H9 (cell line): ENCODE measurements around the gene NPAS3. TPM values are rescaled to one million over a fixed set of nuclear protein-coding genes. Genes with fewer than 3 reads are reported as not detected.

Experiments used
- DNase-seq: peaks from one replicate; pipeline ENCODE4 v3.0.0-alpha.2; 2017
- H2AFZ ChIP-seq: one replicate; pipeline ENCODE4 v1.6.1; 2013; ENCODE audit warnings: mild to moderate bottlenecking, low read length, control low read depth, moderate library complexity
- H2AK5ac ChIP-seq: 2 replicates; pipeline ENCODE4 v1.6.1; 2013; ENCODE audit warnings: low read length, control low read depth, mixed read lengths; ENCODE audit not compliant: insufficient read length
- H2BK120ac ChIP-seq: one replicate; pipeline ENCODE4 v1.6.1; 2013; ENCODE audit warnings: low read depth, mild to moderate bottlenecking, low read length, control low read depth, inconsistent platforms; ENCODE audit not compliant: poor library complexity, severe bottlenecking
- H2BK12ac ChIP-seq: 2 replicates; pipeline ENCODE4 v1.6.1; 2013; ENCODE audit warnings: low read length, control low read depth, mixed read lengths, low read depth; ENCODE audit not compliant: insufficient read length
- H2BK15ac ChIP-seq: 2 replicates; pipeline ENCODE4 v1.6.1; 2013; ENCODE audit warnings: low read depth, low read length, control low read depth
- H2BK20ac ChIP-seq: one replicate; pipeline ENCODE4 v1.6.1; 2013; ENCODE audit warnings: low read depth, mild to moderate bottlenecking, low read length, control low read depth, inconsistent platforms; ENCODE audit not compliant: poor library complexity, severe bottlenecking
- H2BK5ac ChIP-seq: 2 replicates; pipeline ENCODE4 v1.6.1; 2013; ENCODE audit warnings: low read length, control low read depth, mixed read lengths; ENCODE audit not compliant: insufficient read length
- H3K14ac ChIP-seq: 2 replicates; pipeline ENCODE4 v1.6.1; 2013; ENCODE audit warnings: low read length, control low read depth; ENCODE audit not compliant: insufficient read depth
- H3K18ac ChIP-seq: 2 replicates; pipeline ENCODE4 v1.6.1; 2013; ENCODE audit warnings: low read depth, mild to moderate bottlenecking, mixed read lengths, low read length, control low read depth; ENCODE audit not compliant: insufficient read length
- H3K23ac ChIP-seq: 2 replicates; pipeline ENCODE4 v1.6.1; 2013; ENCODE audit warnings: low read length, control low read depth, mixed read lengths, low read depth; ENCODE audit not compliant: insufficient read length
- H3K23me2 ChIP-seq: 2 replicates; pipeline ENCODE4 v1.6.1; 2013; ENCODE audit warnings: low read depth, mild to moderate bottlenecking, mixed read lengths, low read length, control low read depth; ENCODE audit not compliant: insufficient read length, poor library complexity, severe bottlenecking
- H3K27ac ChIP-seq: 2 replicates; pipeline ENCODE4 v1.5.1; 2013; ENCODE audit warnings: low read length, control low read depth, mixed read lengths, low read depth; ENCODE audit not compliant: insufficient read length
- H3K27me3 ChIP-seq: 2 replicates; pipeline ENCODE4 v1.6.1; 2013; ENCODE audit warnings: low read length, control low read depth, inconsistent platforms; ENCODE audit not compliant: insufficient read depth
- H3K4ac ChIP-seq: 2 replicates; pipeline ENCODE4 v1.6.1; 2013; ENCODE audit warnings: low read depth, mild to moderate bottlenecking, control low read depth, inconsistent platforms, low read length, moderate library complexity
- H3K4me1 ChIP-seq: 2 replicates; pipeline ENCODE4 v1.6.1; 2013; ENCODE audit warnings: low read length, control low read depth, inconsistent platforms; ENCODE audit not compliant: insufficient read depth
- H3K4me2 ChIP-seq: 2 replicates; pipeline ENCODE4 v1.6.1; 2013; ENCODE audit warnings: low read length, control low read depth, mixed read lengths; ENCODE audit not compliant: insufficient read length, insufficient read depth
- H3K56ac ChIP-seq: 2 replicates; pipeline ENCODE4 v1.6.1; 2013; ENCODE audit warnings: low read depth, mild to moderate bottlenecking, mixed read lengths, low read length, control low read depth; ENCODE audit not compliant: insufficient read length
- H3K79me1 ChIP-seq: 2 replicates; pipeline ENCODE4 v1.6.1; 2013; ENCODE audit warnings: low read depth, mild to moderate bottlenecking, moderate library complexity, low read length, control low read depth, inconsistent platforms; ENCODE audit not compliant: insufficient read depth, poor library complexity, severe bottlenecking
- H3K79me2 ChIP-seq: 2 replicates; pipeline ENCODE4 v1.6.1; 2013; ENCODE audit warnings: low read length, control low read depth, inconsistent platforms; ENCODE audit not compliant: insufficient read depth
- H3K9ac ChIP-seq: 2 replicates; pipeline ENCODE4 v1.6.1; 2013; ENCODE audit warnings: low read length, control low read depth, mixed read lengths; ENCODE audit not compliant: insufficient read length; ENCODE audit errors: extremely low read depth
- H3K9me3 ChIP-seq: one replicate; pipeline ENCODE4 v1.6.1; 2013; ENCODE audit warnings: low read depth, low read length, inconsistent platforms; ENCODE audit not compliant: control insufficient read depth
- H3T11ph ChIP-seq: one replicate; pipeline ENCODE4 v1.6.1; 2013; ENCODE audit warnings: mild to moderate bottlenecking, low read length, control low read depth, inconsistent platforms
- H4K20me1 ChIP-seq: one replicate; pipeline ENCODE4 v1.6.1; 2013; ENCODE audit not compliant: control insufficient read depth, insufficient read length, insufficient read depth
- H4K5ac ChIP-seq: 2 replicates; pipeline ENCODE4 v1.6.1; 2013; ENCODE audit warnings: low read depth, mild to moderate bottlenecking, mixed read lengths, low read length, control low read depth; ENCODE audit not compliant: insufficient read length
- H4K8ac ChIP-seq: replicated peaks from 2 replicates; pipeline ENCODE4 v1.6.1; 2013; ENCODE audit warnings: low read length, control low read depth, mixed read lengths, low read depth; ENCODE audit not compliant: insufficient read length
- H4K91ac ChIP-seq: 2 replicates; pipeline ENCODE4 v1.6.1; 2013; ENCODE audit warnings: low read depth, mild to moderate bottlenecking, moderate library complexity, mixed read lengths, low read length, control low read depth; ENCODE audit not compliant: insufficient read length
- H3K27ac Mint-ChIP-seq, 3 experiments: 2 replicates in 2 of 3; 3 replicates in 1 of 3; pipeline ENCODE4 v1.8.0; 2020 to 2021; ENCODE audit warnings: mixed read lengths in 3 of 3, mild to moderate bottlenecking in 1 of 3, moderate library complexity in 1 of 3
- H3K27me3 Mint-ChIP-seq: 2 replicates; pipeline ENCODE4 v1.8.0; 2021; ENCODE audit warnings: low read depth, mild to moderate bottlenecking, moderate library complexity, mixed read lengths
- H3K36me3 Mint-ChIP-seq, 3 experiments: 2 replicates in 2 of 3; 3 replicates in 1 of 3; pipeline ENCODE4 v1.8.0; 2020 to 2021; ENCODE audit warnings: low read depth in 3 of 3, mixed read lengths in 3 of 3; ENCODE audit not compliant: insufficient read depth in 1 of 3
- H3K4me1 Mint-ChIP-seq, 2 experiments: 2 replicates each; pipeline ENCODE4 v1.8.0; 2020; ENCODE audit warnings: mixed read lengths in 2 of 2
- H3K4me3 Mint-ChIP-seq, 2 experiments: 2 replicates in 1 of 2; 3 replicates in 1 of 2; pipeline ENCODE4 v1.8.0; 2020 to 2021; ENCODE audit warnings: mild to moderate bottlenecking in 2 of 2, mixed read lengths in 2 of 2, moderate library complexity in 1 of 2
- H3K9me3 Mint-ChIP-seq, 2 experiments: 2 replicates in 1 of 2; 3 replicates in 1 of 2; pipeline ENCODE4 v1.8.0; 2020; ENCODE audit warnings: mild to moderate bottlenecking in 2 of 2, mixed read lengths in 2 of 2, moderate library complexity in 1 of 2
- CTCF ChIP-seq: fragments of 200-600 bp; sonication (generic); conservative IDR thresholded peaks from 3 replicates; pipeline ENCODE4 v1.8.0; 2021; ENCODE audit warnings: antibody characterized with exemption, mild to moderate bottlenecking
- WGBS: extraction: QIAGEN DNeasy Blood & Tissue Kit; methylation state at CpG from one replicate; pipeline ENCODE4 v1.1.7; 2013; ENCODE audit warnings: missing lambda C conversion rate, low lambda C conversion rate, mixed read lengths; ENCODE audit not compliant: insufficient read length; ENCODE audit errors: extremely low coverage; 5-methylcytosine and 5-hydroxymethylcytosine counted together
- total RNA-seq: library from RNA; stranded (reverse); gene quantifications from 2 replicates; pipeline ENCODE4 v1.2.1, GENCODE V29; 2021

NPAS3 gene
- total RNA-seq, 1 experiment from 2014 or later = 0.17 TPM

GRCh38 chr14:33754261-33754660, 815.6 kb downstream of the NPAS3 start:
- WGBS = no CpG with 5 or more reads among the region's 4 CpGs
- Histone ChIP-seq H4K91ac (no peak overlapping the region), H3K27me3 (no peaks in the 10 kb centered on the region), H2BK120ac (no peak overlapping the region), H3K23ac (no peak overlapping the region), H3K9ac (no peak overlapping the region), H2AK5ac (no peak overlapping the region), H3K23me2 (no peaks in the 10 kb centered on the region), H3K56ac (no peak overlapping the region), H3K79me1 (no peaks in the 10 kb centered on the region), H3K4me1 (no peaks in the 10 kb centered on the region), H3K4me2 (no peak overlapping the region), H2BK12ac (no peak overlapping the region), H2BK15ac (no peak overlapping the region), H2BK20ac (no peak overlapping the region), H3K79me2 (no peaks in the 10 kb centered on the region), H3K18ac (no peak overlapping the region), H4K5ac (no peak overlapping the region), H4K8ac (no peak overlapping the region), H2BK5ac (no peak overlapping the region), H3K9me3 (no peaks in the 10 kb centered on the region), H2AFZ (no peak overlapping the region), H3T11ph (no peak overlapping the region), H4K20me1 (no peaks in the 10 kb centered on the region), H3K4ac (no peak overlapping the region), H3K27ac (no peak overlapping the region), H3K14ac (no peak overlapping the region)
- Mint-ChIP-seq H3K36me3 (0 out of 7 replicates have a peak, but pooled peaks cover 0 to 3% (median 0%) of the 10 kb centered on the region in 3 experiments), H3K4me1 (peaks cover 10 to 12% of the 10 kb centered on the region in 2 experiments), H3K4me3 (no peak overlapping the region), H3K27me3 (no peaks in the 10 kb centered on the region), H3K27ac (no peak overlapping the region), H3K9me3 (no peaks in the 10 kb centered on the region)
- no peak for TF ChIP-seq CTCF
- peak; percentile 38 for DNase-seq
